NK-92 (cell line): ENCODE measurements around the gene NPEPL1.

Experiments used
- DNase-seq: peaks from one replicate; lab custom pipeline; 2025; ENCODE audit not compliant: unreplicated experiment; lab: John Stamatoyannopoulos, UW

Gene NPEPL1

DNA sequence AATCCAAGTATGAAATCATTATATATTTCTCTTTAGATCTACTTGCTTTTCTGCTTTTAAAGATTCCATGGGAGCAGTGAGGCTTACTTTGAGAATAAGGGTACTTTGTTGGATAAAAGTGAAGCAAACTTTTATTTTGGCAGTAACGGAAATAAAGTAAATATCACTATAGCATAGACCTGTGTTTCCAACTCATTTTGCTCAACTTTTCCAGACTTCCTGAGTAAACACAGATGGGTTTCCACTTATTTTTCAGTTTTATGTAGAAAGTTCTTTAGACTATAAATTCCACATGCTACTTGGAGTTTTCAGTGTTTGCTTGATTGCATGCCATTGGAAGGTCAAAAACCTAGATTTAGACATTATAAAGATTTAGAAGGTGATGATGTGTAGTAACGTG, 35.3 kb upstream of the NPEPL1 start:
- no peak for DNase-seq

DNA sequence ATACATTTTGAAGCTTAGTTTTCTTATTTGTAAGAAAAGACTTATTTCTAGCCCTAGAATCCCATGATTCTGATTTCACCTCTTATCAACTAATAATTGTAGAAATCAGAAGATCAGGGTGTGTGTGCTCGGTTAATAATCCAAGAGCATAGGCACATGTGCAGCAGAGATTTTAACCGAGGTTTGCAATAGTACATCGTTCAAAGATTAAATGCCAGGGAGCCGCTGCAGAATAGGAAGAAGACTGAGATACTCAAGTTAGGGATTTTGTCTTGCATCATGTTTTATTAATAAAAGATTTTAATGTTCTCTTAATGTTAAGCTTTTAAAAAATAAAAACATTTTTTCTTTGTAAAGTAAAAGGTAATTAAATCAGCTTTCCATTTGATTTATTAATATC, 34.6 kb upstream of the NPEPL1 start:
- no peak for DNase-seq

DNA sequence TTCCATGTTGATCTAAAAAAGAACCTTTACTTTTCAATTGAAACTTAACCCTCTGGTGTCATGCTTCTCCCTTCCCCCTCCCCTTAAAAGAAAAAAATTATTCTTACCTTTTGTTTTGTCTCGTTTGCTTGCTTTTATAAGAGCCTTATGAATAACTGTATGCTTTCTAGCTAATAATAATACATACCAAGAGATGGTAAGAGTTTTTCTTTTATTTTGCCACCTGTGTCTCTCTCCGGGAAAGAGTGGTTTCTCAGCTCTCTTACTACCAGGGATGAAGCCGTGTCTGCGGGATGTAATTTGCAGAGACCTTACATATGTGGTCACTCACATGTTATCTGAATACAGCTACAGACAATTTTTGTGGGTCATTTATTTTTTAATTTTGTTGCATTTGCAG, 33.8 kb upstream of the NPEPL1 start:
- DNase-seq = no peak

DNA sequence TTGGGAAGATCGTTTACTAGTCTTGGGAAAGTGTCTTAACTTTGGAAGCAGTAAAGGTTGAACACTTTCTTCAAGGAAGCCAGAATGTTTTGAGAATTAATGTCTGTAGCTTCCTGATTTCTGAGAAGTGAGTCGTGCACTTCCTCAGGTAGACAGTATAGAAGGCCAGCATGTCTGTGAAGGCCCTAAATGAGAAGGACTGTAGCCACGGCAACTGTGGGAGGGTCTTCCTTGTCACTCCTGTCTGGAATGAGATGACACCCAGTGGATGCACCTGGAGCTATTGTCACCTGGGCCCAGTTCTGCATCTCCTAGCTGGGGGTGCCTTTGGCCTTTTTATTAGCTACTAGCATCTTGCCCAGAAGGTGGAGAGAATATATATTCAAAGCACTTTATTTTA, 32.8 kb upstream of the NPEPL1 start:
- DNase-seq = no peak

DNA sequence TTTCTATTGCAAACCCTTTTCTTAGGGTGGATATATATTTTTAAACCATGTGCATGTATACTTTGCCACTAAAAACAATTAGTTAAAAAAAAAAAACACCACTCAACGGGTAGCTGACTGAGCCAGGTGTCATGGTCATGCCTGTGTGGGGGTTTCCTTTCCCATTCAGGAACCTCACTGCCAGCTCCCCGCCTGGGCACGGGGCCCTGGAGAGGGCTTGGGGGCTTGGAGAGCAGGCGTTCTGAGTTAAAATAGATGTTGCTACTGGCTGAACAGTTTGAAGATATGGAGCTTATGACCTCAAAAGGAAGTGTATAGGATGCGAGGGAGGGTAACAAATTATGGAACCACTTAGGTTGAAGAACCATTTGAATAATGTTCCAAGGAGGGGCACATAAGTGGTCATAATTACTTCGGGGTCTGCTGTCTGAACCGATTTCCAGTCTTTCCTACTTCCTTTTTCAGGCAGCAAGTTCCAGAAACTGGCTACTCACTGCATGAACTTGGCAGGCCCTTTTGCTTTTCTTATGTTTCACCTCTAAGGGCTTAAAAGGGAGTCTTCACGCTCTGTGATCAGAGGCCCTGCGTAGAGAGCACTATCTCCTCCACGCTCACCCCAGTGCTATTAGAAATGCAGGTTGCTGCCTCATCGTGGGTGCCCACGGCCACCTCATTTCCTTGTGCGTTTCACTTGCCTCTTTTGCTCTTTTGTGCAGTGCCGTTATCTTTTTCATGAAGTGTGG, 31.6 kb upstream of the NPEPL1 start:
- no peak for DNase-seq

DNA sequence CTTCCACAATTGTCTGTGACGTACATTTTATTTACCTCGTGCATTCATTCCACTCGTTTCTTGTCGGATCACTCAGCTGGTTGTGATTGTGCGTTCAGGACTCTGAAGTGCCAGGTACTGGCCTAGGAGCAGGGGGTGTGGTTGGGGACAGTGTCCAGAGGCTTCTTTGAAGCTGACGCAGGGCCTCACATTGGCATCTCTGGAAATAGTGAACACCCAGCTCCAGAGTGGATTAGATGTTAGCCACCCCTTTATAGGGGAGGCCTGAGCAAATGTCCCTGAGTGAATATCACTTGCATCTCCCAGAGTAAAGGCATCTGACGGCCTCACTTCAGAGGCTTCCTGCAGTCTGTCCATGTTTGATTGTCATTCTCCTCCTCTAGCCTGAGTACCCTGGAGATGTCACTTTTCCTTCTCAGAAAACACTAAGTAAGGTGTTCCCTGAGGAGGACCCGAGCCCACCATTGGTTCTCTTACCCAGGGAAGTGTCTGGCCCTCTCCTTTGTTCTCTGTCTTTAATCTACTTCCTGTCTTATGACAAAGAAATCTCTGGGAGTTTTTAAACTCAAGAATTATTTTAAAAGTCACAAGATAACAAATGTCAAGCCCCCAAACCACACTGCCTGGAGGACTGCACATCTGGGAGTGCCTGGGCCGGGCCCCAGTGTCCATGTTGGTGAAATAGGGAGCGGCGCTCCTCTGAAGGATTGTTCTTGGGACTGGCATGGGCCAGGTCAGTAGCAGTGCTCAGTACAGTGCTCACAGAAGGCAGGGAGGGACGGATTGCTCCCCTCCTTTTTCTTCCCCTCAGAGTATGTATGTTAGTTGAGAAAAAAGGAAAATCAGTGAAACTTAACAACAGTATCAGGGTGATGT, 30.8 kb upstream of the NPEPL1 start:
- no peak for DNase-seq

DNA sequence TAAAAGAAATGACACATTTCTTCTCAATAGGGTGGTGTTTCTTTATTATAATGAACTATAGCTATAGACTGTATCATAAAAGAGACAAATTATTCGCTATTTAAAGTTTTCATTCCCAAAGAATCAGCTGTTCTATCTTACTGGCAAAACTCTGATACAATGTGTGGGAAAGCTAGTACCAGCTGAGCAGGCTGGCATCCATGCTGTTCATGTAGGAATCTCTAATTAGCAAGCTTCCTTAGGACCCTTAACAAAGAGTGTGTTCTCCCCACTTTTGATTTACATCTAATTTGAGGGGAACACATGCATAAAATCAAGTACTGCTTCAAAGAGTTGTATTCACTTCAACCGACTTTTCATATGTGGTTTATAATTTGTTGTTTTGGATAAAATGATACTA, 28.3 kb upstream of the NPEPL1 start:
- DNase-seq = no peak

DNA sequence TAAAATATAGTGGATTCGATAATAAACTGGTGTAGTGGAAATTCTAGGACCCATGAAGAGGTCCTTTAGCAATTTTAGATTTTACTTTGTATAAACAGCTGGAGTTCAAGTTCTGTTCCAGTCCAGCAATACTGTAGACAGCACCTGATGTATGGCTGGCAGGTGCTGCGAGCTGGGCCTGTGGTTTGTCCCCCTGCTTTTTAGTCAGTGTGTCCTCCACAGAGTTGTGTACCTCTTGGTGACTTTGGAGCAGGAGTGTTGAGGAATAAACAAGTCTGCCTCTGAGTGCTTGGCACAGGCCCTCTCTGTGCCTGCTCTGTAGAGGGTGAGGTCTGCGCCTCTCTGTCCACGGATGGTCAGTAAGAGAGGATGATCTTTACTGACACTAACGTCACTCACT, 27.7 kb upstream of the NPEPL1 start:
- no peak for DNase-seq

DNA sequence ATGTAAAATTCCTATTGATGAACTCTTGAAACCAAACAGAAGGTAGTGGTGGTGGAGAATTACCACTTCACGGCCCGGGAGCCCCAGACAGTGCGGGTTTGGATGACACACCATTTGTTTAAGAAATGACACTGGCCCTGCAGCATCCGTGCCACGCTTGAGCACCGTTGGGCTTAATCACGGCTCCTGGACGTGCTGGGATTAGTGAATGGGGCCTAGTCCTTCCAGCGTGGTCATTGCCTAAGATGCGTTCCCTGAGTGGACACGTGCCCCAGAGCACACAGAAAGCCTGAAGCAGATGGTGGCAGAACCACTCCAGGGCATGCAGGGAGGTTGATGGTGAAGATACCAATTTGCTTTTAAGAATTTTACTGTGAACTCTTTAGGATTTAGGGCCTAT, 27.0 kb upstream of the NPEPL1 start:
- DNase-seq = no peak

DNA sequence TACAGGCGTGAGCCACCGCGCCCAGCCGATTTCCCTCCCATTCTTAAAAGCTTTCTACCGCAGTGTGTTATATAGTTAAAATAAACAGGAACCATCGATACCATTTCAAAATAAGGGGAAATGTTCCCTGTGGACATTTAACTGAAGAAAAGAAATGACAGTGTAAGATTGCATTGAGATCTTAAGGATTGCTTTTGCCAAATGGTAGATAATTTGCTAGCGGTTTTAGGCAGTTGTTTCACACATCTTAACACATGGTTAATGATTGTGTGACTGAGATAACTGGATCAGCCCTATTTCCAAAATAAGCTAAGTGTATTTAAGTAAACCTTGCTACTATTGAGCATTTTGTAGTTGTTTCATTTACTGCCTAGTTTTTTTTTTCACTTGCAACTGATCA, 25.9 kb upstream of the NPEPL1 start:
- DNase-seq = no peak

DNA sequence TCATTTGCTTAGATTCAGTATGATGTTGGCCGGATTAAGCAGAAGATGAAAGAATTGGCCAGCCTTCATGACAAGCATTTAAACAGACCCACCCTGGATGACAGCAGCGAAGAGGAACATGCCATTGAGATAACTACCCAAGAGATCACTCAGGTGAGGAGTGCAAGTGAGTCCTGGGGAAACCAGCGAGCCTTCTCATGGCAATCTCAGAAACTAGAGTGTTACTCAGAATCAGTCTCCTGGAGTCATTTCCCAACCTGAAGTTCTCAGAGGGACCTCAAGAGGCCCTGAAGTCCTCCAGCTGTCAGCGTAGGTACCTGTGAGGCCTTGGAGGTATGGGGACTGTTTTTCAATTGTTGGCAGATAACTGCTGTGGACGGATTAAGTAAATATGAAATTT, 24.6 kb upstream of the NPEPL1 start:
- no peak for DNase-seq

DNA sequence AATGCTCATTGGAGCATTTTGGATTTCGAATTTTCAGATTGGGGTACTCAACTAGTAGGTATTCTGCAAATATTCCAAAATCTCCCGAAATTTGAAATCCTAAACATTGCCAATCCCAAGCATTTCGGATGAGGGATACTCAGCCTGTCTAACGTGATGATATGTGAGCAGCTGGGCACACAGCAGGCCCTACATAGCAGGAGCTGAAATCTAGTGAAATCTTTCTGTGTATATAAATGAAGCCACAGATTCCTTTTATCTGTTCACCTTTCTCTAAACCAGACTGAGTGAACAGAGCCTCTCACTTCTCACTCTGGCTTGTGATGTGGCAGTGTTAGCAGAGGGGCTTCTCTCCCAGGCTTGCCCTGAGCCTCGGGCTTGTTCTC, 23.7 kb upstream of the NPEPL1 start:
- DNase-seq = no peak

DNA sequence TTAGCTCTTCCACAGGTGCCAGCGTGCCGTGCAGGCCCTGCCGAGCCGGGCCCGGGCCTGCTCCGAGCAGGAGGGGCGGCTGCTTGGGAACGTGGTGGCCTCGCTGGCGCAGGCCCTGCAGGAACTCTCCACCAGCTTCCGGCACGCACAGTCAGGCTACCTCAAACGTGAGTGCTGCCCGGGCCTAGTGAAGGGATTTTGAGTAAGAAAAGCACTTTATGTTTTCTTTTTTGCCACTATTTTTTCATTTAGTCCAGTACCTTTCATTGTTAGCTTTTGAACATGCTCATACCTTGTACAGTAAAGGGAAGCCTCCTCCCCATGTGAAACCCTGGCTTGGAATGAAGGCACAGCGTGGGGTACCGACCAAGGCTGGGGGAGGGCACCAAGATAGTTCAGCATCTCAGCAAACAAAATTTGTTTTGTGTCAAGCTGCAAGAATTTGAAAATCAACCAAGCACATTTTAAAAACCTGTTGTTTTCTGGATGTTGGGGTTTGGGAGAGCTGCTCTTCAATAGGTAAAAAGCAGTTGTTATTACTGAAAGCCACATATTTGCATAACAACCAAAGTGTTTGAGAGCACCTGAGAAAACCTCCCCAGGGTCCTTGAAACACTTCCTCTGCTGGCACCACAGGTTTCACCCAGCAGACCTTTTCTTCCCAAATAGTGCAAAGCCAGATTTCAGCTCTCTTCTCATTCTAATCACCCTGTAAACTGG, 23.2 kb upstream of the NPEPL1 start:
- no peak for DNase-seq

DNA sequence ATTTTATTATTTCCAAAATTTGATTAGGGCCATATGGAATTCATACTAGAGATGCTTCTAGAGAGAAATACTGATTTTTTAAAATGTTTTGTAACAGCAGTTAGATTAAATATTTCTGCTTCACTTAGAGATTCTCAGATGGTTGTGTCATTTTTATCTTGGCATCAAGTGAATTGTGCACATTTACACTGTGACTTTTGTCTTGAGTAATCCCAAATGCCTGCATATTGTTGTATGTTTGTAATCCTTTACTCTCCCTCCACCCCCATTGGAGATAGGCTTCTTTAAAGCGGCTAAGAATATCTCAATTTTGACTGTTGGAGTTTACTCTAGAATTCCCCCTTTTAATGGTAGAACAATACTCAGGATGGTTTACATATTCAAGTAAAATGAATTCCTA, 22.5 kb upstream of the NPEPL1 start:
- DNase-seq = no peak

DNA sequence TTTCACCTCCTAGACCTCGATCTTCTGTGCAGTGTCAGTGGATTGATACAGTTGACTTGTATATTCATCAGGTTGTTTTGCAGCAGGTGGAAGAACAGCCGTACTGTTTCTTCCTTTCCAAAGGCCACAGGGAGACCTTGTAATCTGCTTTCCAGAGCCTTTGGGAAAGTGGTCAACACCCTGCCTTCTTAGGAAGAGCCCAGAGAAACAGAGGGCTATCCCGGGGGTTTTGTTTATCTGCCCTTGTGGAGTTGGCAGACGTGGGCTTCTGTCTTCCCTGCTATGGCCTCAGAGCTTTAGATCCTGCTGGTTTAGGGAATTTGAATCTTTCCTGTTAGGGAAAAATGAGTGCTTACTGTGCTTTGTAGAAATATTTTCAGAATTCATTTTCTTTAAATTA, 21.9 kb upstream of the NPEPL1 start:
- DNase-seq = no peak

DNA sequence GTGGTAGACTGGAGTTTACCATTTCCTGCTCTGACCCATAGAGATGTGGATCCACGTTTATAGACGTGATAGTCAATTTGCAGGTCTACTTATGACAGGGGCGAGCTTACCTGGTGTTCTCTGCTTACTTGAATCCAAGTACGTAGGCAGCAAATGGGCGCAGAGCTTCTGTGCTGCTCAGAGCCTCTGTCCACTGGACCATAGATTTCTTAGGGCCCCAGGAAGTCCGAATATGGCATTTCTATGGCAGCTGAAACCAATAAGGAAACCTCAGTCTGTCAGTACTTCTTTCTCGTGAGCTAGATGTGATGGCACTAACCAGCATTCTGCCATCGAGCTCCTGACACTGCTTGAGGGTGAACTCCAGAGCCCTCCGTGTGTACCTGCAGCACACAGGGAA, 19.5 kb upstream of the NPEPL1 start:
- DNase-seq = no peak

DNA sequence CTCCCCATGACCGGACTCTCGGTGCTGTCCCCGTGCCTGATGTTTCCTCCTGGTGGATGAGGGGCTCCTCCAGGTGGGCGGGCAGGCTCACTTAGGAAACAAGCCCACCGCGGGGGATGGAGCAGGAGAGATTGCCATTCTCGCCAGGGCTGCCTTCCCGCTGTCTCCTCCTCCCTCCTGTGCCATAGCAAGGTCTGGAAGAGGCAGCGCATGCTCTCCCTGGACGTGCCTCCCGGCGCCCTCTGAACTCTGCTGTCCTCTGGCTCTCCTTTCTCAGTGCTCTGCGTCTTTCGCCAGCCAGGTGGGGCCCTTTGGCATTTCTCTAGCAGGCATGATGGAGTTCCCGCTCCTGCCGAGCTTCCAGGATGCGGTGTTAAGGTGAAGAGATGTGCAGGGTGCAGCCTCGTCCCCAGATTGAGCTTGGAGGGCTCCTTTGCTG, 17.4 kb upstream of the NPEPL1 start:
- DNase-seq = no peak

DNA sequence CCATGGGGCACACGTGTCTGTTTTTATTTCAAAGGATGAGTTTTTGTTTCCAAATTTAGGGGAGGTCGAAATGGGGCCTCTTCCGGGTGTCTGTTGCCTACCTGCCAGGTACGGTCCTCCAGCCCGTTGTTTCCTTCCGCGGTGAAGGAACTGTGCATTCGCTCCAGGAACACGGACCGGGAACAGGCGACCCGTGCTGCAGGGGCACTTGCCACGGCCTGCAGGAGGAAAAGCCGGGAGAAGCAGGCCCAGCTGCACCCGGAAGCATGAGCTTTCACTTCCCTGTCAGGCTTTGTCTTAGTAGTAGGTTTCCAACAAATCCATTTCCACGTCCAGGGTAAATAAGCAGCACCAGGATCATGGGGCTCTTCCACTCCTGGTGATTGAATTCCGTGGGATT, 17.0 kb upstream of the NPEPL1 start:
- no peak for DNase-seq

DNA sequence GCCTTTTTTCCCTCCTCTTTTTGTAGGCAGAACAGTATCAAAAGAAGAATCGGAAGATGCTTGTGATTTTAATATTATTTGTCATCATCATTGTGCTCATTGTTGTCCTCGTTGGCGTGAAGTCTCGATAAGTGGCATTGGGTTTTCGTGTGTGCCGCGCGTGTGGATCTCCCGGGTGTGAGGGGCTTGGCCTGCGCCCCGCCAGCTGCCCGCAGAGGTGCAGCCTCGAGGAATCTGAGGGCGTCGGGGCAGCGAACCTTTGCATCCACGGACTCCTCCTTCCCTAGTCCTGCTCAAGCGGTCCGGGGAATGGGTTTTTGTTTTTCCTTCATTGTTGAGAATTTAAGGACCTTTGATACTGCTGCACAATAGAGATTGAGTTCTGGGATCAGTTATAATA, 16.4 kb upstream of the NPEPL1 start:
- DNase-seq = no peak

DNA sequence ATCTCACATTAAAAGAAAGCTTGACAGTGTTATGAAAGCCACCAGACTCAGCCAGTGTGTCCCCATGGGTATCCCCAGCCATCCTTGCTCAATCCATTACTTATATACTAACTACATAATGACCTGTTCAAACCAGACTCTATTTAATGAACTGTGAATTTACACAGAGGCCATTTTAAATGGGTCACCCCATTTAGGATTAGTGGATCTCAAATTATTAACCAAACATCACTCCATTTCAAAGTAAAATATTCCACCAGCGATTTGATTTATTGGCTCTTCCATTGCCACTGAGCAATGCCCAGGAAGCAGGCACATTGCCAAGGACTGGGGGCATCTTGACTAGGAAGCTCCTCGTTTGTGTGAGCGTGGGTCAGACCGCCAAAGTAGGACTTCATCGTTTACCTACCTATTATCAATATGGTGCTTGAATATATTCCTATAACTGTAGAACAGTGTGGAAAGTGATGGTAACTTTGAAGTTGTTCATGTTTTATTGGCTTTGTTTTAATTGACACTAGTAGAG, 15.5 kb upstream of the NPEPL1 start:
- no peak for DNase-seq

DNA sequence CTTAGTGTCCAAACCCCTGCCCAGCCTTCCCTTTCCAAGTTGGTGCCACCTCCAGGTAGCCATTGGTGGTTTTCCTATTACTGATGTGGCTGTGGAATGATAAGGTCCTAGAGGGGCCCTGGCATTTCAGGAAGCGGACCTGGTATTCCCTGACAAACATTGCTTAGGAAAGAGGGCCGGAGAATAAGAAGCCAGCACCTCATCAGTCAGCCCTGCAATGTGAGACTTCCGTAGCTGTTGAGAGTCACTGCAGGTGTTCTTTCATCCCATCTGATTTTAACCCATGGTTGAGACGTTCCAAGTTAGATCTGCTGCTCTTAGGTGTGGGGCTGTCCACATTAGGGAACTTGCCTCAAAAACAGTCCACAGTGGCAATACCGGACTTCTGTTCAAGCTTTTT, 14.8 kb upstream of the NPEPL1 start:
- no peak for DNase-seq

DNA sequence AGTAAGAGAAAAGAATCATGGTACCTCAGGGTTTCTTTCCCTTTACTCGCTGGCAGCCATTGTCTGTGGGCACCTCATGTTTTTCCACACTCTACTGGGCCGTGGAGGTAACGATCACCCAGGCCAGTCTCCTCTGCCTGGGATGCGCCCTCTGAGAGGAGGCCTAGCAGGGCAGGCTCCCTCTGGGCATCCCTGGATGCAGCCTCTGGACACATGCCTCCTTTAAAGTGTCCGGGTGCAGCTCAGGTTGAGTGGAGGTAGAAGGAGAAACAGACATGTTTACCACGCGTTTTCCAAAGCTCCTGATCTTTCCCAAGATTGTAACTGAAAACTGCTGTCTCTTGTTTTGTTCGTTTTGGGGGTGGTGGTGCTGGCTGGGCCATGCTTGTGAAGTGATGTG, 13.8 kb upstream of the NPEPL1 start:
- DNase-seq = no peak
